Heart right ventricle (tissue), 16 donors: ENCODE measurements around the gene NPAS3. TPM values are rescaled to one million over a fixed set of nuclear protein-coding genes. Genes with fewer than 3 reads are reported as not detected.

Experiments
- ATAC-seq, 8 donors: fragments of 200-7000 bp; cut with Tn5 transposase; one replicate each; pipeline ENCODE4 v1.9.1; 2020; ENCODE audit warnings: mild to moderate bottlenecking in 8 of 8, moderate library complexity in 8 of 8, moderate number of reproducible peaks in 1 of 8
- DNase-seq, 2 donors: peaks; one replicate each; pipeline ENCODE4 v3.0.0-alpha.2; 2020
- H3K27ac ChIP-seq, 10 donors: fragments of 200-600 bp; sonication (generic) in 2 of 10; one replicate each; pipeline versions ENCODE4 v1.5.0 to v1.8.0; 2020 to 2022; ENCODE audit warnings: mild to moderate bottlenecking in 3 of 10
- H3K27me3 ChIP-seq, 7 donors: fragments of 200-600 bp; one replicate each; pipeline ENCODE4 v1.8.0; 2021 to 2022; ENCODE audit warnings: mild to moderate bottlenecking in 2 of 7
- H3K36me3 ChIP-seq, 9 donors: fragments of 200-600 bp; sonication (generic) in 1 of 9; one replicate each; pipeline versions ENCODE4 v1.5.0 to v1.8.0; 2020 to 2022; ENCODE audit warnings: mild to moderate bottlenecking in 2 of 9
- H3K4me1 ChIP-seq, 9 donors: fragments of 200-600 bp; sonication (generic) in 1 of 9; one replicate each; pipeline versions ENCODE4 v1.5.0 to v1.8.0; 2020 to 2022; ENCODE audit warnings: mild to moderate bottlenecking in 4 of 9
- H3K4me3 ChIP-seq, 10 donors: fragments of 200-600 bp; sonication (generic) in 2 of 10; one replicate each; pipeline versions ENCODE4 v1.5.0 to v1.8.0; 2020 to 2022; ENCODE audit warnings: mild to moderate bottlenecking in 7 of 10, moderate library complexity in 2 of 10
- H3K9me3 ChIP-seq, 11 donors: fragments of 200-600 bp in 10 of 11; sonication (generic) in 2 of 11; one replicate each; pipeline versions ENCODE4 v1.5.0 to v1.8.0; 2013 to 2022; ENCODE audit warnings: mild to moderate bottlenecking in 2 of 11, control low read depth in 1 of 11, moderate library complexity in 1 of 11
- CTCF ChIP-seq, 9 donors: fragments of 200-600 bp; sonication (generic) in 2 of 9; IDR thresholded peaks; one replicate each; pipeline versions ENCODE4 v1.5.0 to v1.8.0; 2021 to 2022; ENCODE audit warnings: antibody characterized with exemption in 9 of 9, mild to moderate bottlenecking in 5 of 9, moderate library complexity in 1 of 9
- WGBS, 2 donors: extraction: QIAGEN DNeasy Blood & Tissue Kit; methylation state at CpG; one replicate each; pipeline ENCODE4 v1.1.7; 2013; ENCODE audit warnings: inconsistent platforms in 1 of 2; 5-methylcytosine and 5-hydroxymethylcytosine counted together
- intact Hi-C, 10 donors: fragments of 100-400 bp; cut with DNase I; formaldehyde crosslinking; loops; one replicate each; pipeline versions ENCODE4 v1.11.1 to v1.14.2; 2022
- polyA plus RNA-seq, 2 donors: library from polyadenylated mRNA; stranded (reverse); fragments of 200-250 nt; gene quantifications; one replicate each; pipeline ENCODE4 v1.2.3, GENCODE V29; 2013
- total RNA-seq, 10 donors: library from RNA; stranded (reverse); fragmentation: NEBNext Ultra II Directional in 3 of 10; extraction: Animal tissue kit (Norgen Biotek cat#: 25700) in 3 of 10; gene quantifications; one replicate each; pipeline versions ENCODE4 v1.2.1 to v1.2.4, GENCODE V29; 2021 to 2023
- donor health status: Arrhythmogenic right ventricular cardiomyopathy.
- donor health status: ischemic (EF 13 %, LVEDD 7.1; RV severe dilation, severe dysfunction).
- donor health status: healthy with polysubstance abuse.
- donor health status: DM: no; HTN: yes; CAD: no.
- donor health status: DM: no; HTN: no; CAD: no.
- donor health status: ischemic (EF 25% LVEDD 6.9; RV normal size, moderate dysfunction).
- donor health status: ischemic (EF 25% LVEDD 5.7; RV mildly dilated, moderate dysfunction).
- donor health status: healthy.
- donor health status: DM: yes; HTN: yes; CAD: no.
- donor health status: Ischemic cardiomyopathy.
- donor health status: ischemic (EF 35%, LVEDD 5.7; RV mildly dilated, moderate dysfunction).
- donor health status: nonischemic (EF 11% LVEDD 7.7; RV severe dilation, severe dysfunction).
- donor health status: DM: yes; HTN: yes; CAD: no.
- donor health status: PGD.
- donor health status: ischemic (EF 29% LVEDD 5.4; RV normal size, mild dysfunction).
- donor health status: nonischemic (EF 23%, LVEDD 6.1; RV moderate dilation, normal function).

NPAS3 gene
- total and polyA plus RNA-seq, 12 donors, result 0.12 to 2.8 (median 0.99) TPM

GRCh38 chr14:33602396-33602795 is 663.7 kb downstream of the NPAS3 start:
- ATAC-seq (no peak), DNase-seq (no peak)
- H3K27me3 ChIP-seq, result no peaks in the 10 kb centered on the region
- intact Hi-C loops, result no loop called here
- 62 to 64% methylated on average over 3 of the region's 3 CpGs for WGBS, 2 donors
- H3K4me1 ChIP-seq, result no peaks in the 10 kb centered on the region
- H3K27ac ChIP-seq, result no peak overlapping the region
- H3K9me3 ChIP-seq, result no peaks in the 10 kb centered on the region
- TF ChIP-seq CTCF (IDR thresholded peaks at IDR 0.05), result no peak
- H3K36me3 ChIP-seq, result no peaks in the 10 kb centered on the region
- H3K4me3 ChIP-seq, result no peak overlapping the region

DNA sequence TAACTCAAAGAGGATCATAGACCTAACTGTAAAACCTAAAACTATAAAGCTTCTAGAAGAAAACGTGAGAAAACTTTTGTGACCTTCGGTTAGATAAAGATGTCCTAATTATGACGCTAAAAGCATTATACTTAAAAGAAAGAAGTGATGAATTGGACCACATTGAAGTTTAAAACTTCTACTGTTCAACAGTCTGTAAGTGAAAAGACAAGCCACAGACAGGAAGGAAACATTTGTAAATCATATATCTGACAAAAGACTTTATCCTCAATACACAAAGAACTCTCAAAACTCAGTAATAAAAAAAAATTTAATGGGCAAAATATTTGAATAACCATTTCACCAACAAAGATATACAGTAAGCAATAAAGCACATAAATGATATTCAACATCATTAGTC is 667.9 kb downstream of the NPAS3 start:
- intact Hi-C loops, result no loop called here
- Histone ChIP-seq H3K9me3 (no peaks in the 10 kb centered on the region), H3K36me3 (no peaks in the 10 kb centered on the region), H3K4me1 (no peaks in the 10 kb centered on the region), H3K4me3 (no peak overlapping the region), H3K27ac (no peak overlapping the region), H3K27me3 (no peaks in the 10 kb centered on the region)
- WGBS, 2 donors, result 86 to 90% methylated on average over 3 of the region's 3 CpGs
- ATAC-seq, result no peak
- no peak for DNase-seq
- TF ChIP-seq CTCF (IDR thresholded peaks at IDR 0.05), result no peak

DNA sequence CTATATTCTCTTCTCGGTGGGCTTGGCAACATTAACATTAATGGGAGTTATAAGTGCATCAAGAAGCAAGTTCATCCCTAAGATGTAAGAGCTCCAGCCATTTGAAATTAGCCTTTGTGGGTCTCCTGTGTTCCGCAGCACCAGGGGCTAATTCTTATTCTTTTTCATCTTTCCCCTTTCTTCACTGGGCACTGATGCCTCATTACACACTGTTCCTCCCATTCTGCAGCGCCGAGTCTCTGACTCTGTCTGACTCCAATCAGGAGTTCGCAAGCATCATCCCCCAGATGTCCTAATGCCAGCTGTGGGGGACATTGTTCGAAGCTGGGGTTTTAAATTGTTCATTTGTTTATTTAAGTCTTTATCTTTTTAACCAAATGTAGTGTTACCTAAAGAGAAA is 670.9 kb downstream of the NPAS3 start:
- Histone ChIP-seq H3K27ac (no peak overlapping the region), H3K27me3 (peaks cover 0 to 4% (median 0%) of the 10 kb centered on the region in 7 donors), H3K9me3 (no peaks in the 10 kb centered on the region), H3K4me1 (no peaks in the 10 kb centered on the region), H3K36me3 (no peaks in the 10 kb centered on the region), H3K4me3 (no peak overlapping the region)
- no peak for TF ChIP-seq CTCF (IDR thresholded peaks at IDR 0.05)
- WGBS, 2 donors, result 76 to 78% methylated on average over 6 of the region's 6 CpGs
- intact Hi-C loops, result no loop called here
- ATAC-seq, result no peak
- DNase-seq, result no peak

- no peak overlapping the region for H3K27ac ChIP-seq
- intact Hi-C loops, result no loop called here
- DNase-seq (no peak), ATAC-seq (no peak)
- no peak for TF ChIP-seq CTCF (IDR thresholded peaks at IDR 0.05)
- H3K27me3 ChIP-seq, result peaks cover 0 to 4% (median 0%) of the 10 kb centered on the region in 7 donors
- H3K9me3 ChIP-seq, result no peaks in the 10 kb centered on the region
- H3K4me3 ChIP-seq, result no peak overlapping the region
- WGBS, 2 donors, result 90 to 94% methylated on average over 1 of the region's 1 CpG
- H3K4me1 ChIP-seq, result no peaks in the 10 kb centered on the region
- no peaks in the 10 kb centered on the region for H3K36me3 ChIP-seq
Observed at GRCh38 chr14:33610121-33610520, 671.4 kb downstream of the NPAS3 start.
